Cardiac muscle cell (in vitro differentiated cells and primary cell): ENCODE data around the gene CBX7. TPM values are rescaled to one million over a fixed set of nuclear protein-coding genes. Genes with fewer than 3 reads are reported as not detected.

Source experiments
- DNase-seq, 2 donors: peaks; one replicate each; pipeline versions ENCODE4 v3.0.0 to v3.0.0-alpha.2; 2010 to 2017; ENCODE audit warnings: low read depth in 1 of 2, low spot score in 1 of 2
- H3K27ac ChIP-seq: fragments of 200-600 bp; sonication (generic); 2 replicates; pipeline ENCODE4 v1.5.1; 2016
- H3K27me3 ChIP-seq: fragments of 200-600 bp; sonication (generic); 2 replicates; pipeline ENCODE4 v1.6.0; 2016; ENCODE audit warnings: control low read depth
- H3K36me3 ChIP-seq: fragments of 200-600 bp; sonication (generic); 2 replicates; pipeline ENCODE4 v1.5.1; 2016; ENCODE audit warnings: control low read depth
- H3K4me1 ChIP-seq: fragments of 200-600 bp; sonication (generic); 2 replicates; pipeline ENCODE4 v1.8.1; 2017; ENCODE audit warnings: low read depth, mild to moderate bottlenecking, mixed run types
- H3K4me3 ChIP-seq: fragments of 200-600 bp; sonication (generic); 2 replicates; pipeline ENCODE4 v1.5.1; 2016; ENCODE audit warnings: mild to moderate bottlenecking
- H3K9me3 ChIP-seq: fragments of 200-600 bp; sonication (generic); 2 replicates; pipeline ENCODE4 v1.5.1; 2017; ENCODE audit warnings: low read depth, mild to moderate bottlenecking, control low read depth
- CTCF ChIP-seq: IDR thresholded peaks from 2 replicates; pipeline ENCODE4 v1.5.1; 2012; ENCODE audit warnings: low read depth, mild to moderate bottlenecking, low read length
- polyA plus RNA-seq: library from polyadenylated mRNA; unstranded; fragments of >200 nt; fragmentation: Nextera tagmentation; extraction: Ambion mirVana; gene quantifications from 2 replicates; pipeline ENCODE4 v1.2.1, GENCODE V29; 2016
- total RNA-seq: library from RNA; depleted of rRNA; stranded (reverse); fragments of >200 nt; gene quantifications from 2 replicates; pipeline ENCODE4 v1.2.3, GENCODE V29; 2016

The CBX7 gene
- total and polyA plus RNA-seq, 2 experiments from 2014 or later = 10.2 to 31.3 TPM

GRCh38 chr22:39081598-39081997 is 70.9 kb downstream of the CBX7 start:
- TF ChIP-seq CTCF = no peak
- Histone ChIP-seq H3K36me3 (no peaks in the 10 kb centered on the region), H3K9me3 (no peaks in the 10 kb centered on the region), H3K27ac (no peak overlapping the region), H3K4me3 (no peak overlapping the region), H3K27me3 (no peaks in the 10 kb centered on the region), H3K4me1 (no peaks in the 10 kb centered on the region)
- DNase-seq = no peak

- Histone ChIP-seq H3K4me1 (no peaks in the 10 kb centered on the region), H3K27me3 (no peaks in the 10 kb centered on the region), H3K27ac (no peak overlapping the region), H3K36me3 (no peaks in the 10 kb centered on the region), H3K4me3 (no peak overlapping the region), H3K9me3 (no peaks in the 10 kb centered on the region)
- no peak for DNase-seq
- no peak for TF ChIP-seq CTCF
Measured at GRCh38 chr22:39081016-39081415, 71.5 kb downstream of the CBX7 start.

Other genes with a start within 250 kb of the CBX7 start
- 0.18 TPM in 1 of 2 replicates, not detected in the other for gene APOBEC3A, start 195.1 kb downstream of the CBX7 start, total RNA-seq
- gene APOBEC3A, start 195.1 kb downstream of the CBX7 start, polyA plus RNA-seq = not detected in 2 replicates
- gene APOBEC3B, start 170.3 kb downstream of the CBX7 start, total RNA-seq = 1.1 and 6.5 TPM in 2 replicates
- 6.8 and 9.4 TPM in 2 replicates for gene APOBEC3B, start 170.3 kb downstream of the CBX7 start, polyA plus RNA-seq
- 12.8 and 15.7 TPM in 2 replicates for gene APOBEC3C, start 138.4 kb downstream of the CBX7 start, total RNA-seq
- gene APOBEC3C, start 138.4 kb downstream of the CBX7 start, polyA plus RNA-seq = 71.7 and 84.0 TPM in 2 replicates
- gene APOBEC3D, start 131.6 kb downstream of the CBX7 start, total RNA-seq = 2.0 and 4.3 TPM in 2 replicates
- 0.99 and 1.3 TPM in 2 replicates for gene APOBEC3D, start 131.6 kb downstream of the CBX7 start, polyA plus RNA-seq
- gene APOBEC3F, start 111.8 kb downstream of the CBX7 start, total RNA-seq = 11.8 and 12.9 TPM in 2 replicates
- gene APOBEC3F, start 111.8 kb downstream of the CBX7 start, polyA plus RNA-seq = 24.2 and 25.0 TPM in 2 replicates
- 10.5 and 12.2 TPM in 2 replicates for gene APOBEC3G, start 75.4 kb downstream of the CBX7 start, total RNA-seq
- gene APOBEC3G, start 75.4 kb downstream of the CBX7 start, polyA plus RNA-seq = 7.1 and 13.3 TPM in 2 replicates
- 0.57 and 1.3 TPM in 2 replicates for gene APOBEC3H, start 55.4 kb downstream of the CBX7 start, total RNA-seq
- gene APOBEC3H, start 55.4 kb downstream of the CBX7 start, polyA plus RNA-seq = 0.77 and 0.97 TPM in 2 replicates
- gene PDGFB, start 92.3 kb upstream of the CBX7 start, total RNA-seq = 15.3 and 18.2 TPM in 2 replicates
- 8.6 and 9.8 TPM in 2 replicates for gene PDGFB, start 92.3 kb upstream of the CBX7 start, polyA plus RNA-seq
- gene RPL3, start 166.9 kb upstream of the CBX7 start, total RNA-seq = 2,304 and 2,959 TPM in 2 replicates
- gene RPL3, start 166.9 kb upstream of the CBX7 start, polyA plus RNA-seq = 1,107 and 1,423 TPM in 2 replicates
- gene SYNGR1, start 197.3 kb upstream of the CBX7 start, total RNA-seq = 40.7 and 61.8 TPM in 2 replicates
- gene SYNGR1, start 197.3 kb upstream of the CBX7 start, polyA plus RNA-seq = 81.9 and 112 TPM in 2 replicates
- 41.2 and 52.1 TPM in 2 replicates for gene TAB1, start 247.1 kb upstream of the CBX7 start, total RNA-seq
- gene TAB1, start 247.1 kb upstream of the CBX7 start, polyA plus RNA-seq = 21.6 and 28.2 TPM in 2 replicates